K562 (cell line): ENCODE measurements around the gene SUCO. TPM values are rescaled to one million over a fixed set of nuclear protein-coding genes. Genes with fewer than 3 reads are reported as not detected.

Source experiments
- ATAC-seq: fragments of 200-7000 bp; cut with Tn5 transposase; 3 replicates; pipeline ENCODE4 v1.9.1; 2020; ENCODE audit warnings: moderate library complexity
- BruUV-seq: library from RNA; stranded (reverse); fragments of 400-500 nt; replicated peaks from 2 replicates; lab custom pipeline; 2021; lab: Mats Ljungman, UMichigan
- CTCF ChIA-PET: fragments of 300-600 bp; formaldehyde crosslinking; extraction: SDS; loops from one replicate; lab custom pipeline; 2021; ENCODE audit warnings: low intra/inter-chr PET ratio; lab: Yijun Ruan, JAX
- POLR2A ChIA-PET: fragments of 300-600, 350-650 bp; sonication (Branson Sonifier 250); formaldehyde crosslinking; extraction: SDS; loops from one replicate; lab custom pipeline; 2021; ENCODE audit warnings: antibody characterized with exemption, inconsistent platforms; lab: Yijun Ruan, JAX
- DNase-seq, 4 experiments: peaks; one replicate each; pipeline versions ENCODE4 v3.0.0 to v3.0.0-alpha.2; 2011 to 2018; ENCODE audit warnings: low spot score in 3 of 4, mixed read lengths in 3 of 4; ENCODE audit errors: extremely low read depth in 1 of 4
- FAIRE-seq: peaks from 2 replicates; lab custom pipeline; 2011; peaks lifted over from hg19 to GRCh38; lab: Jason Lieb, UNC
- H2AFZ ChIP-seq: 2 replicates; pipeline ENCODE4 v1.6.0; 2011; ENCODE audit warnings: low read depth, low read length, control low read depth, inconsistent platforms
- H3K27ac ChIP-seq: fragments of 200-600 bp; 3 replicates; pipeline ENCODE4 v1.8.0; 2011; ENCODE audit warnings: low read depth, mild to moderate bottlenecking, control low read depth, inconsistent platforms, low read length, moderate library complexity, mixed read lengths; ENCODE audit errors: extremely low read depth
- H3K27me3 ChIP-seq, 2 experiments: fragments of 300-600 bp in 1 of 2; 2 replicates in 1 of 2; 3 replicates in 1 of 2; pipeline versions ENCODE4 v1.6.0 to v1.8.0; 2011; ENCODE audit warnings: inconsistent platforms in 2 of 2, low read length in 2 of 2, mild to moderate bottlenecking in 1 of 2, mixed read lengths in 1 of 2, moderate library complexity in 1 of 2; ENCODE audit not compliant: control insufficient read depth in 2 of 2, insufficient read depth in 2 of 2
- H3K36me3 ChIP-seq: fragments of 300-600 bp; 3 replicates; pipeline ENCODE4 v1.8.0; 2011; ENCODE audit warnings: mild to moderate bottlenecking, low read length, inconsistent platforms; ENCODE audit not compliant: control insufficient read depth, insufficient read depth
- H3K4me1 ChIP-seq, 2 experiments: fragments of 200-600 bp in 1 of 2; replicated peaks in 1 of 2; 2 replicates in 1 of 2; 3 replicates in 1 of 2; pipeline versions ENCODE4 v1.5.1 to v1.8.0; 2011; ENCODE audit warnings: inconsistent platforms in 2 of 2, low read length in 2 of 2, mild to moderate bottlenecking in 1 of 2, mixed read lengths in 1 of 2, moderate library complexity in 1 of 2; ENCODE audit not compliant: control insufficient read depth in 2 of 2, insufficient read depth in 2 of 2
- H3K4me2 ChIP-seq: 2 replicates; pipeline ENCODE4 v1.6.1; 2011; ENCODE audit warnings: low read length, control low read depth, inconsistent platforms, mixed read lengths; ENCODE audit not compliant: insufficient read depth
- H3K4me3 ChIP-seq: fragments of 200-600 bp; sonication (generic), shearing (Covaris generic); 2 replicates; pipeline ENCODE4 v1.5.1; 2016; ENCODE audit warnings: control low read depth, inconsistent platforms
- H3K79me2 ChIP-seq: fragments of 200-600 bp; 3 replicates; pipeline ENCODE4 v1.8.0; 2011; ENCODE audit warnings: low read length, inconsistent platforms; ENCODE audit not compliant: control insufficient read depth, insufficient read depth
- H3K9ac ChIP-seq, 2 experiments: 2 replicates each; pipeline versions ENCODE4 v1.6.0 to v1.6.1; 2011; ENCODE audit warnings: low read depth in 2 of 2, low read length in 2 of 2, control low read depth in 1 of 2, inconsistent platforms in 1 of 2, mild to moderate bottlenecking in 1 of 2, mixed read lengths in 1 of 2; ENCODE audit not compliant: insufficient read depth in 1 of 2
- H3K9me1 ChIP-seq: one replicate; pipeline ENCODE4 v1.6.0; 2011; ENCODE audit warnings: inconsistent platforms, mild to moderate bottlenecking, low read length, moderate library complexity; ENCODE audit not compliant: control insufficient read depth, insufficient read depth
- H3K9me3 ChIP-seq: replicated peaks from 2 replicates; pipeline ENCODE4 v1.5.1; 2011; ENCODE audit warnings: low read depth, low read length, inconsistent platforms; ENCODE audit not compliant: control insufficient read depth, insufficient read depth
- H4K20me1 ChIP-seq: replicated peaks from 2 replicates; pipeline ENCODE4 v1.6.1; 2011; ENCODE audit warnings: low read length, inconsistent platforms, mixed read lengths; ENCODE audit not compliant: control insufficient read depth, insufficient read depth
- E2F3 ChIP-seq: fragments of 250-450 bp; sonication (Bioruptor Pico); IDR thresholded peaks from 2 replicates; pipeline ENCODE4 v1.4.0; 2020; ENCODE audit warnings: mild to moderate bottlenecking
- E2F4 ChIP-seq: sonication (generic); formaldehyde crosslinking; IDR thresholded peaks from 2 replicates; pipeline ENCODE4 v1.8.0; 2022; ENCODE audit warnings: mild to moderate bottlenecking, low read depth, missing genetic modification reagents
- KAT7 ChIP-seq: sonication (generic); formaldehyde crosslinking; IDR thresholded peaks from 2 replicates; pipeline ENCODE4 v1.8.0; 2022; ENCODE audit warnings: missing genetic modification reagents, mild to moderate bottlenecking, borderline replicate concordance
- L3MBTL2 ChIP-seq: fragments of 450-650 bp; IDR thresholded peaks from 2 replicates; pipeline ENCODE4 v1.6.1; 2016; ENCODE audit warnings: mild to moderate bottlenecking, moderate library complexity
- MGA ChIP-seq: fragments of 450-650 bp; IDR thresholded peaks from 2 replicates; pipeline ENCODE4 v1.6.1; 2016; ENCODE audit warnings: mild to moderate bottlenecking, moderate library complexity
- PCBP2 ChIP-seq: fragments of 200-400 bp; formaldehyde crosslinking; IDR thresholded peaks from 2 replicates; pipeline ENCODE4 v1.6.1; 2018; ENCODE audit warnings: low read length, low read depth, mild to moderate bottlenecking, moderate library complexity; ENCODE audit not compliant: poor library complexity, severe bottlenecking
- RBM22 ChIP-seq: fragments of 200-400 bp; formaldehyde crosslinking; IDR thresholded peaks from 2 replicates; pipeline ENCODE4 v1.6.1; 2018; ENCODE audit warnings: low read length, low read depth; ENCODE audit not compliant: poor library complexity, severe bottlenecking
- TCF7 ChIP-seq: sonication (generic); IDR thresholded peaks from 2 replicates; pipeline ENCODE4 v1.6.1; 2016; ENCODE audit warnings: antibody characterized with exemption, borderline replicate concordance
- WGBS: fragments of 100-300 bp; shearing (Covaris generic); methylation state at CpG from one replicate; pipeline ENCODE4 v1.1.6; 2016; ENCODE audit warnings: low coverage, mixed read lengths; ENCODE audit not compliant: insufficient coverage; ENCODE audit errors: missing lambda C conversion rate; 5-methylcytosine and 5-hydroxymethylcytosine counted together
- in situ Hi-C: fragments of 300-500 bp; cut with MboI; formaldehyde crosslinking; loops from 4 replicates; pipeline ENCODE4 v1.15.0; 2018; ENCODE audit warnings: inconsistent platforms, mixed read lengths
- intact Hi-C: fragments of 100-400 bp; cut with micrococcal nuclease; formaldehyde crosslinking; loops from 2 replicates; pipeline ENCODE4 v1.14.2; 2022
- polyA plus RNA-seq, 8 experiments: library from polyadenylated mRNA; depleted of rRNA in 4 of 8; stranded (reverse) in 5 of 8; unstranded in 3 of 8; fragments of >200 nt; fragmentation: Nextera tagmentation in 2 of 8; fragmentation: Illumina TruSeq in 1 of 8; extraction: Ambion mirVana in 2 of 8; extraction: Trizol in 1 of 8; gene quantifications; 2 replicates each; pipeline versions ENCODE4 v1.2.1 to v1.2.3, GENCODE V29; 2011 to 2014; ENCODE audit warnings: inconsistent platforms in 1 of 8, missing spikeins in 1 of 8
- total RNA-seq, 7 experiments: library from RNA; depleted of rRNA in 6 of 7; stranded (reverse); fragments of >200 nt in 6 of 7; fragmentation: Illumina TruSeq in 2 of 7; extraction: Trizol in 2 of 7; gene quantifications; 2 replicates each; pipeline versions ENCODE4 v1.2.1 to v1.2.3, GENCODE V29; 2011 to 2021; ENCODE audit warnings: low replicate concordance in 1 of 7

The SUCO gene
- total and polyA plus RNA-seq, 9 of the 15 experiments (the other 6 are each of a cell fraction or from before 2014, with no cell fraction given), result 2.5 to 20.6 (median 14.3) TPM

GRCh38 chr1:172529304-172529703 lies 3.6 kb upstream of the SUCO start:
- FAIRE-seq (no peak), DNase-seq (no peak), ATAC-seq (no peak)
- POLR2A ChIA-PET, result no interaction called here
- BruUV-seq, result no TSS peak
- Histone ChIP-seq H3K9ac (no peak overlapping the region), H2AFZ (peak overlapping the region; percentile 75), H3K36me3 (no peaks in the 10 kb centered on the region), H3K27me3 (no peaks in the 10 kb centered on the region), H3K9me1 (no peaks in the 10 kb centered on the region), H3K79me2 (peaks cover 12% of the 10 kb centered on the region), H3K9me3 (no peaks in the 10 kb centered on the region), H3K4me3 (no peak overlapping the region), H4K20me1 (peaks cover 7% of the 10 kb centered on the region; the same call in 1 of the 2 replicates), H3K4me1 (peaks cover 3 to 23% of the 10 kb centered on the region in 2 experiments; a peak in 3 of 5 replicates), H3K27ac (no peak overlapping the region), H3K4me2 (no peak overlapping the region)
- CTCF ChIA-PET, result no interaction called here
- WGBS, result 72% methylated on average over 4 of the region's 4 CpGs
- intact Hi-C loops, result no loop called here
- in situ Hi-C loops, result no loop called here
- TF ChIP-seq MGA, result 0 out of 2 replicates have a peak, but pooled peaks have one; percentile 14
- TF ChIP-seq L3MBTL2, result peak; percentile 23; the same call in 1 of the 2 replicates
- no peak for TF ChIP-seq E2F4 (CRISPR knock-in tag)
- TF ChIP-seq TCF7, result no peak
- no peak for TF ChIP-seq E2F3 (CRISPR knock-in tag)
- TF ChIP-seq KAT7 (CRISPR knock-in tag), result 0 out of 2 replicates have a peak, but pooled peaks have one; percentile 17
- TF ChIP-seq PCBP2, result no peak
- TF ChIP-seq RBM22, result no peak
